ENCODE results near the gene FCER1G. TPM values are rescaled to one million over a fixed set of nuclear protein-coding genes. Genes with fewer than 3 reads are reported as not detected.
"Not testable (repeated sequence)": the region's sequence is repeated elsewhere in the genome, so short reads cannot be mapped to it uniquely, and the experiment has no call there.

Gene FCER1G
- total RNA-seq, 8 experiments from 2014 or later, result 0.75 to 1.4 TPM; not detected in 6

GRCh38 chr1:161251579-161251978 is 36.5 kb downstream of the FCER1G start:
- ATAC-seq (replicated peaks in 6 of 8), result no peak
- no peaks in the 10 kb centered on the region for H3K4me1 ChIP-seq (replicated peaks in 1 of 2)
- no peak overlapping the region for H3K27ac ChIP-seq
- H3K4me3 ChIP-seq, result no peak overlapping the region
- WGBS, 10 experiments, result 67 to 100% (median 83%) methylated on average over 3 to 8 of the region's 8 CpGs; no CpG with 5 or more reads in 3 of the 10 experiments
- in situ Hi-C loops (cut with MboI; ENCODE audit: low pct_unique_long_range_greater_than_20kb in 2 of 9, low sequenced_read_pairs in 9 of 9, unreplicated experiment in 9 of 9), result no loop called here

GRCh38 chr1:161255302-161255701 is 40.2 kb downstream of the FCER1G start:
- ATAC-seq (replicated peaks in 6 of 8); H3K4me1 ChIP-seq (replicated peaks in 1 of 2); H3K27ac ChIP-seq; H3K4me3 ChIP-seq; in situ Hi-C loops (cut with MboI; ENCODE audit: low pct_unique_long_range_greater_than_20kb in 2 of 9, low sequenced_read_pairs in 9 of 9, unreplicated experiment in 9 of 9): not testable (repeated sequence)
- 0 to 70% (median 42%) methylated on average over 1 to 5 of the region's 5 CpGs; no CpG with 5 or more reads in 1 of the 10 experiments for WGBS, 10 experiments

- in situ Hi-C loops (cut with MboI; ENCODE audit: low pct_unique_long_range_greater_than_20kb in 2 of 9, low sequenced_read_pairs in 9 of 9, unreplicated experiment in 9 of 9); ATAC-seq (replicated peaks in 6 of 8); H3K4me1 ChIP-seq (replicated peaks in 1 of 2); H3K4me3 ChIP-seq; H3K27ac ChIP-seq: not testable (repeated sequence)
- 31 to 97% (median 79%) methylated on average over 1 to 4 of the region's 4 CpGs for WGBS, 10 experiments
Measured at GRCh38 chr1:161255955-161256520, 40.9 kb downstream of the FCER1G start.

GRCh38 chr1:161257109-161257508 is 42.0 kb downstream of the FCER1G start:
- H3K4me3 ChIP-seq; ATAC-seq (replicated peaks in 6 of 8); in situ Hi-C loops (cut with MboI; ENCODE audit: low pct_unique_long_range_greater_than_20kb in 2 of 9, low sequenced_read_pairs in 9 of 9, unreplicated experiment in 9 of 9); H3K4me1 ChIP-seq (replicated peaks in 1 of 2); H3K27ac ChIP-seq: not testable (repeated sequence)
- 40 to 87% (median 84%) methylated on average over 1 to 4 of the region's 5 CpGs; no CpG with 5 or more reads in 4 of the 10 experiments for WGBS, 10 experiments

- ATAC-seq (replicated peaks in 6 of 8), result peak; percentile 91 to 98 (median 96)
- Histone ChIP-seq H3K27ac (no peak within 1 kb of the TSS), H3K4me1 (replicated peaks in 1 of 2) (peaks cover 2 to 5% of the 10 kb centered on the region in 2 donors), H3K4me3 (peak within 1 kb of the TSS; percentile 27 to 51 (median 39))
- 0 to 13% (median 2%) methylated on average over 1 to 41 of the region's 62 CpGs; no CpG with 5 or more reads in 2 of the 10 experiments for WGBS, 10 experiments
- in situ Hi-C loops (cut with MboI; ENCODE audit: low pct_unique_long_range_greater_than_20kb in 2 of 9, low sequenced_read_pairs in 9 of 9, unreplicated experiment in 9 of 9), result no loop called here
Measured at GRCh38 chr1:161258439-161259344, 43.6 kb downstream of the FCER1G start, which contains the start of gene PCP4L1. PCP4L1 (plus strand) TSS chr1:161258745; CDS start chr1:161258975, 230 bp downstream.

- H3K27ac ChIP-seq, result no peak overlapping the region
- 0 to 100% (median 25%) methylated on average over 1 to 6 of the region's 6 CpGs for WGBS, 10 experiments
- peak overlapping the region in 1 of 5 donors; percentile 51 for H3K4me3 ChIP-seq
- peaks cover 2 to 5% of the 10 kb centered on the region in 2 donors for H3K4me1 ChIP-seq (replicated peaks in 1 of 2)
- ATAC-seq (replicated peaks in 6 of 8), result no peak
- in situ Hi-C loops (cut with MboI; ENCODE audit: low pct_unique_long_range_greater_than_20kb in 2 of 9, low sequenced_read_pairs in 9 of 9, unreplicated experiment in 9 of 9), result no loop called here
Measured at GRCh38 chr1:161259345-161259702, 44.2 kb downstream of the FCER1G start.

- in situ Hi-C loops (cut with MboI; ENCODE audit: low pct_unique_long_range_greater_than_20kb in 2 of 9, low sequenced_read_pairs in 9 of 9, unreplicated experiment in 9 of 9), result no loop called here
- H3K27ac ChIP-seq, result no peak overlapping the region
- 33 to 88% (median 69%) methylated on average over 1 of the region's 1 CpG; no CpG with 5 or more reads in 4 of the 10 experiments for WGBS, 10 experiments
- H3K4me1 ChIP-seq (replicated peaks in 1 of 2), result peaks cover 2 to 5% of the 10 kb centered on the region in 2 donors
- no peak for ATAC-seq (replicated peaks in 6 of 8)
- H3K4me3 ChIP-seq, result no peak overlapping the region
Measured at GRCh38 chr1:161259765-161260164, 44.7 kb downstream of the FCER1G start.

- 0 to 67% (median 28%) methylated on average over 1 to 9 of the region's 9 CpGs; no CpG with 5 or more reads in 1 of the 10 experiments for WGBS, 10 experiments
- ATAC-seq (replicated peaks in 6 of 8), result no peak
- Histone ChIP-seq H3K4me3 (no peak overlapping the region), H3K4me1 (replicated peaks in 1 of 2) (peaks cover 2 to 5% of the 10 kb centered on the region in 2 donors), H3K27ac (no peak overlapping the region)
- in situ Hi-C loops (cut with MboI; ENCODE audit: low pct_unique_long_range_greater_than_20kb in 2 of 9, low sequenced_read_pairs in 9 of 9, unreplicated experiment in 9 of 9), result no loop called here
Measured at GRCh38 chr1:161260376-161261260, 45.5 kb downstream of the FCER1G start.

GRCh38 chr1:161261261-161262235 is 46.5 kb downstream of the FCER1G start:
- WGBS, 10 experiments, result 0 to 80% (median 52%) methylated on average over 1 to 9 of the region's 12 CpGs; no CpG with 5 or more reads in 3 of the 10 experiments
- ATAC-seq (replicated peaks in 6 of 8), result peak in 2 of 8 experiments; percentile 39 to 53
- in situ Hi-C loops (cut with MboI; ENCODE audit: low pct_unique_long_range_greater_than_20kb in 2 of 9, low sequenced_read_pairs in 9 of 9, unreplicated experiment in 9 of 9), result no loop called here
- no peak overlapping the region for H3K27ac ChIP-seq
- H3K4me3 ChIP-seq, result no peak overlapping the region
- peaks cover 2 to 5% of the 10 kb centered on the region in 2 donors for H3K4me1 ChIP-seq (replicated peaks in 1 of 2)

GRCh38 chr1:161265305-161265704 is 50.2 kb downstream of the FCER1G start:
- Histone ChIP-seq H3K4me1 (replicated peaks in 1 of 2) (peaks cover 2 to 12% of the 10 kb centered on the region in 2 donors), H3K27ac (no peak overlapping the region), H3K4me3 (no peak overlapping the region)
- WGBS, 10 experiments, result 17 to 100% (median 82%) methylated on average over 1 to 5 of the region's 5 CpGs; no CpG with 5 or more reads in 1 of the 10 experiments
- in situ Hi-C loops (cut with MboI; ENCODE audit: low pct_unique_long_range_greater_than_20kb in 2 of 9, low sequenced_read_pairs in 9 of 9, unreplicated experiment in 9 of 9), result no loop called here
- ATAC-seq (replicated peaks in 6 of 8), result no peak

- Histone ChIP-seq H3K4me3 (no peak overlapping the region), H3K27ac (no peak overlapping the region), H3K4me1 (replicated peaks in 1 of 2) (peaks cover 2 to 10% of the 10 kb centered on the region in 2 donors)
- ATAC-seq (replicated peaks in 6 of 8), result peak in 1 of 8 experiments; percentile 25
- in situ Hi-C loops (cut with MboI; ENCODE audit: low pct_unique_long_range_greater_than_20kb in 2 of 9, low sequenced_read_pairs in 9 of 9, unreplicated experiment in 9 of 9), result no loop called here
- WGBS, 10 experiments, result 40 to 80% (median 64%) methylated on average over 1 to 3 of the region's 3 CpGs; no CpG with 5 or more reads in 5 of the 10 experiments
Measured at GRCh38 chr1:161266202-161266601, 51.1 kb downstream of the FCER1G start.
